H9 (cell line): ENCODE data around the gene ASCL3. TPM values are rescaled to one million over a fixed set of nuclear protein-coding genes. Genes with fewer than 3 reads are reported as not detected.

Experiments
- DNase-seq: peaks from one replicate; pipeline ENCODE4 v3.0.0-alpha.2; 2017
- H2AFZ ChIP-seq: one replicate; pipeline ENCODE4 v1.6.1; 2013; ENCODE audit warnings: mild to moderate bottlenecking, low read length, control low read depth, moderate library complexity
- H2AK5ac ChIP-seq: 2 replicates; pipeline ENCODE4 v1.6.1; 2013; ENCODE audit warnings: low read length, control low read depth, mixed read lengths; ENCODE audit not compliant: insufficient read length
- H2BK120ac ChIP-seq: one replicate; pipeline ENCODE4 v1.6.1; 2013; ENCODE audit warnings: low read depth, mild to moderate bottlenecking, low read length, control low read depth, inconsistent platforms; ENCODE audit not compliant: poor library complexity, severe bottlenecking
- H2BK12ac ChIP-seq: 2 replicates; pipeline ENCODE4 v1.6.1; 2013; ENCODE audit warnings: low read length, control low read depth, mixed read lengths, low read depth; ENCODE audit not compliant: insufficient read length
- H2BK15ac ChIP-seq: 2 replicates; pipeline ENCODE4 v1.6.1; 2013; ENCODE audit warnings: low read depth, low read length, control low read depth
- H2BK20ac ChIP-seq: one replicate; pipeline ENCODE4 v1.6.1; 2013; ENCODE audit warnings: low read depth, mild to moderate bottlenecking, low read length, control low read depth, inconsistent platforms; ENCODE audit not compliant: poor library complexity, severe bottlenecking
- H2BK5ac ChIP-seq: 2 replicates; pipeline ENCODE4 v1.6.1; 2013; ENCODE audit warnings: low read length, control low read depth, mixed read lengths; ENCODE audit not compliant: insufficient read length
- H3K14ac ChIP-seq: 2 replicates; pipeline ENCODE4 v1.6.1; 2013; ENCODE audit warnings: low read length, control low read depth; ENCODE audit not compliant: insufficient read depth
- H3K18ac ChIP-seq: 2 replicates; pipeline ENCODE4 v1.6.1; 2013; ENCODE audit warnings: low read depth, mild to moderate bottlenecking, mixed read lengths, low read length, control low read depth; ENCODE audit not compliant: insufficient read length
- H3K23ac ChIP-seq: 2 replicates; pipeline ENCODE4 v1.6.1; 2013; ENCODE audit warnings: low read length, control low read depth, mixed read lengths, low read depth; ENCODE audit not compliant: insufficient read length
- H3K23me2 ChIP-seq: 2 replicates; pipeline ENCODE4 v1.6.1; 2013; ENCODE audit warnings: low read depth, mild to moderate bottlenecking, mixed read lengths, low read length, control low read depth; ENCODE audit not compliant: insufficient read length, poor library complexity, severe bottlenecking
- H3K27ac ChIP-seq: 2 replicates; pipeline ENCODE4 v1.5.1; 2013; ENCODE audit warnings: low read length, control low read depth, mixed read lengths, low read depth; ENCODE audit not compliant: insufficient read length
- H3K27me3 ChIP-seq: 2 replicates; pipeline ENCODE4 v1.6.1; 2013; ENCODE audit warnings: low read length, control low read depth, inconsistent platforms; ENCODE audit not compliant: insufficient read depth
- H3K4ac ChIP-seq: 2 replicates; pipeline ENCODE4 v1.6.1; 2013; ENCODE audit warnings: low read depth, mild to moderate bottlenecking, control low read depth, inconsistent platforms, low read length, moderate library complexity
- H3K4me1 ChIP-seq: 2 replicates; pipeline ENCODE4 v1.6.1; 2013; ENCODE audit warnings: low read length, control low read depth, inconsistent platforms; ENCODE audit not compliant: insufficient read depth
- H3K4me2 ChIP-seq: 2 replicates; pipeline ENCODE4 v1.6.1; 2013; ENCODE audit warnings: low read length, control low read depth, mixed read lengths; ENCODE audit not compliant: insufficient read length, insufficient read depth
- H3K56ac ChIP-seq: 2 replicates; pipeline ENCODE4 v1.6.1; 2013; ENCODE audit warnings: low read depth, mild to moderate bottlenecking, mixed read lengths, low read length, control low read depth; ENCODE audit not compliant: insufficient read length
- H3K79me1 ChIP-seq: 2 replicates; pipeline ENCODE4 v1.6.1; 2013; ENCODE audit warnings: low read depth, mild to moderate bottlenecking, moderate library complexity, low read length, control low read depth, inconsistent platforms; ENCODE audit not compliant: insufficient read depth, poor library complexity, severe bottlenecking
- H3K79me2 ChIP-seq: 2 replicates; pipeline ENCODE4 v1.6.1; 2013; ENCODE audit warnings: low read length, control low read depth, inconsistent platforms; ENCODE audit not compliant: insufficient read depth
- H3K9ac ChIP-seq: 2 replicates; pipeline ENCODE4 v1.6.1; 2013; ENCODE audit warnings: low read length, control low read depth, mixed read lengths; ENCODE audit not compliant: insufficient read length; ENCODE audit errors: extremely low read depth
- H3K9me3 ChIP-seq: one replicate; pipeline ENCODE4 v1.6.1; 2013; ENCODE audit warnings: low read depth, low read length, inconsistent platforms; ENCODE audit not compliant: control insufficient read depth
- H3T11ph ChIP-seq: one replicate; pipeline ENCODE4 v1.6.1; 2013; ENCODE audit warnings: mild to moderate bottlenecking, low read length, control low read depth, inconsistent platforms
- H4K20me1 ChIP-seq: one replicate; pipeline ENCODE4 v1.6.1; 2013; ENCODE audit not compliant: control insufficient read depth, insufficient read length, insufficient read depth
- H4K5ac ChIP-seq: 2 replicates; pipeline ENCODE4 v1.6.1; 2013; ENCODE audit warnings: low read depth, mild to moderate bottlenecking, mixed read lengths, low read length, control low read depth; ENCODE audit not compliant: insufficient read length
- H4K8ac ChIP-seq: replicated peaks from 2 replicates; pipeline ENCODE4 v1.6.1; 2013; ENCODE audit warnings: low read length, control low read depth, mixed read lengths, low read depth; ENCODE audit not compliant: insufficient read length
- H4K91ac ChIP-seq: 2 replicates; pipeline ENCODE4 v1.6.1; 2013; ENCODE audit warnings: low read depth, mild to moderate bottlenecking, moderate library complexity, mixed read lengths, low read length, control low read depth; ENCODE audit not compliant: insufficient read length
- H3K27ac Mint-ChIP-seq, 3 experiments: 2 replicates in 2 of 3; 3 replicates in 1 of 3; pipeline ENCODE4 v1.8.0; 2020 to 2021; ENCODE audit warnings: mixed read lengths in 3 of 3, mild to moderate bottlenecking in 1 of 3, moderate library complexity in 1 of 3
- H3K27me3 Mint-ChIP-seq: 2 replicates; pipeline ENCODE4 v1.8.0; 2021; ENCODE audit warnings: low read depth, mild to moderate bottlenecking, moderate library complexity, mixed read lengths
- H3K36me3 Mint-ChIP-seq, 3 experiments: 2 replicates in 2 of 3; 3 replicates in 1 of 3; pipeline ENCODE4 v1.8.0; 2020 to 2021; ENCODE audit warnings: low read depth in 3 of 3, mixed read lengths in 3 of 3; ENCODE audit not compliant: insufficient read depth in 1 of 3
- H3K4me1 Mint-ChIP-seq, 2 experiments: 2 replicates each; pipeline ENCODE4 v1.8.0; 2020; ENCODE audit warnings: mixed read lengths in 2 of 2
- H3K4me3 Mint-ChIP-seq, 2 experiments: 2 replicates in 1 of 2; 3 replicates in 1 of 2; pipeline ENCODE4 v1.8.0; 2020 to 2021; ENCODE audit warnings: mild to moderate bottlenecking in 2 of 2, mixed read lengths in 2 of 2, moderate library complexity in 1 of 2
- H3K9me3 Mint-ChIP-seq, 2 experiments: 2 replicates in 1 of 2; 3 replicates in 1 of 2; pipeline ENCODE4 v1.8.0; 2020; ENCODE audit warnings: mild to moderate bottlenecking in 2 of 2, mixed read lengths in 2 of 2, moderate library complexity in 1 of 2
- WGBS: extraction: QIAGEN DNeasy Blood & Tissue Kit; methylation state at CpG from one replicate; pipeline ENCODE4 v1.1.7; 2013; ENCODE audit warnings: missing lambda C conversion rate, low lambda C conversion rate, mixed read lengths; ENCODE audit not compliant: insufficient read length; ENCODE audit errors: extremely low coverage; 5-methylcytosine and 5-hydroxymethylcytosine counted together
- total RNA-seq: library from RNA; stranded (reverse); gene quantifications from 2 replicates; pipeline ENCODE4 v1.2.1, GENCODE V29; 2021
- TF ChIP-seq, protein P1 (sequence below): fragments of 200-600 bp; sonication (generic); conservative IDR thresholded peaks from 3 replicates; pipeline ENCODE4 v1.8.0; 2021; ENCODE audit warnings: antibody characterized with exemption, mild to moderate bottlenecking

The ASCL3 gene
- total RNA-seq, 1 experiment from 2014 or later: not detected

DNA sequence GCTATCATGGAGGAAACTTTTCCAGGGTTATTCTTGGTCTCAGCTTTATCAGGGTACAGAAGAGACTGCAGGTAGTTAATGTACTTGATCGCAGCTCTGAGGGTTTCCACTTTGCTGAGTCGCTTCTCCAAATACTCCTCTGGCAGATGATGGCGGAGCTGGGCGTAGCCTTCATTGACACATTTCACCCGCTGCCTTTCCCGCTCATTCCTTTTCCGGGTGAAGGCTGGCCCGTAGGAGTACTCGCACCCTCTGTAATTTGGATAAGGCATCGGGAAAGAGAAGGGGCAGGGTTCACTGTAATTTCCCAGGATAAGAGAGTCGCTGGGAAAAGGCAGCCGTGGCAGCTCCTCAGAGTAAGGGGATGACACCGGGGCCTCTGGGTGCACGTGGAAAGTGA is 5.2 kb downstream of the ASCL3 start:
- Histone ChIP-seq H3K79me2 (no peaks in the 10 kb centered on the region), H4K20me1 (no peaks in the 10 kb centered on the region), H2BK120ac (no peak overlapping the region), H2AK5ac (no peak overlapping the region), H3K56ac (no peak overlapping the region), H3K9ac (no peak overlapping the region), H4K91ac (no peak overlapping the region), H3K9me3 (no peaks in the 10 kb centered on the region), H3K23me2 (no peaks in the 10 kb centered on the region), H3T11ph (no peak overlapping the region), H3K27ac (no peak overlapping the region), H2BK5ac (no peak overlapping the region), H3K23ac (no peak overlapping the region), H3K4me2 (no peak overlapping the region), H3K4me1 (peaks cover 2% of the 10 kb centered on the region), H2AFZ (no peak overlapping the region), H2BK15ac (no peak overlapping the region), H3K27me3 (no peaks in the 10 kb centered on the region), H4K8ac (no peak overlapping the region), H3K14ac (no peak overlapping the region), H3K18ac (no peak overlapping the region), H4K5ac (no peak overlapping the region), H3K79me1 (no peaks in the 10 kb centered on the region), H2BK20ac (no peak overlapping the region), H2BK12ac (no peak overlapping the region), H3K4ac (no peak overlapping the region)
- Mint-ChIP-seq H3K9me3 (no peaks in the 10 kb centered on the region), H3K4me3 (no peak overlapping the region), H3K4me1 (peaks cover 8 to 10% of the 10 kb centered on the region in 2 experiments), H3K27ac (no peak overlapping the region), H3K36me3 (no peaks in the 10 kb centered on the region), H3K27me3 (no peaks in the 10 kb centered on the region; the same call in 1 of the 2 replicates)
- no peak for DNase-seq
- TF ChIP-seq, protein P1, sequence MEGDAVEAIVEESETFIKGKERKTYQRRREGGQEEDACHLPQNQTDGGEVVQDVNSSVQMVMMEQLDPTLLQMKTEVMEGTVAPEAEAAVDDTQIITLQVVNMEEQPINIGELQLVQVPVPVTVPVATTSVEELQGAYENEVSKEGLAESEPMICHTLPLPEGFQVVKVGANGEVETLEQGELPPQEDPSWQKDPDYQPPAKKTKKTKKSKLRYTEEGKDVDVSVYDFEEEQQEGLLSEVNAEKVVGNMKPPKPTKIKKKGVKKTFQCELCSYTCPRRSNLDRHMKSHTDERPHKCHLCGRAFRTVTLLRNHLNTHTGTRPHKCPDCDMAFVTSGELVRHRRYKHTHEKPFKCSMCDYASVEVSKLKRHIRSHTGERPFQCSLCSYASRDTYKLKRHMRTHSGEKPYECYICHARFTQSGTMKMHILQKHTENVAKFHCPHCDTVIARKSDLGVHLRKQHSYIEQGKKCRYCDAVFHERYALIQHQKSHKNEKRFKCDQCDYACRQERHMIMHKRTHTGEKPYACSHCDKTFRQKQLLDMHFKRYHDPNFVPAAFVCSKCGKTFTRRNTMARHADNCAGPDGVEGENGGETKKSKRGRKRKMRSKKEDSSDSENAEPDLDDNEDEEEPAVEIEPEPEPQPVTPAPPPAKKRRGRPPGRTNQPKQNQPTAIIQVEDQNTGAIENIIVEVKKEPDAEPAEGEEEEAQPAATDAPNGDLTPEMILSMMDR: no peak
- WGBS: no CpG with 5 or more reads among the region's 14 CpGs
